ENCODE results near the gene TYW1.
"Not testable (repeated sequence)": the region's sequence is repeated elsewhere in the genome, so short reads cannot be mapped to it uniquely, and the experiment has no call there.

The TYW1 gene

GRCh38 chr7:67259363-67259762 is 262.7 kb downstream of the TYW1 start:
- not testable (repeated sequence) for DNase-seq

- DNase-seq: not testable (repeated sequence)
Observed at GRCh38 chr7:67260166-67260586, 263.5 kb downstream of the TYW1 start.

GRCh38 chr7:67264000-67264399 is 267.4 kb downstream of the TYW1 start:
- not testable (repeated sequence) for DNase-seq

- not testable (repeated sequence) for DNase-seq
Observed at GRCh38 chr7:67266070-67266469, 269.4 kb downstream of the TYW1 start.

- DNase-seq: no peak
Observed at GRCh38 chr7:67267914-67268313, 271.3 kb downstream of the TYW1 start.

- not testable (repeated sequence) for DNase-seq
Observed at GRCh38 chr7:67269916-67270315, 273.3 kb downstream of the TYW1 start.
